Measurements from ENCODE around the gene HGF.

DNA sequence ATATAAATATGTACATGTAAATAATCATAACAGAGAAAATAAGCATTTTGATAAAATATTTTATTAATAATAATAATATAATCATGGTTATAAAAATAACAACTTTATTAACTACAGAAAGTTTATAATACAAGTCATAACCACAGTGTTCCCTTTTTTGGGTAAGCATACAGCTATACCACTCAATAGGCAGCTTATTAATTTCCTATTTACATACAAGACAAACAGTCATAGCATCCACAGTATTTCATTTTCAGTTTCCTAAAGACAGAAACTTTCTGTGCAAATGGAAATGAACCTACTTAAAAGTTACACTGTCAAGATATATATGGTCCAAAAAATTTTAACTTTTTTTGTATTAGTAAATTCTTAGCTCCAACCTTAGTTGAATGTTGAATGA is 70.9 kb downstream of the HGF start:
- TF ChIP-seq CTCF (conservative IDR thresholded peaks at IDR 0.05; ENCODE audit: low read length) (no peak), EZH2phosphoT487 (IDR thresholded peaks at IDR 0.05; ENCODE audit: borderline replicate concordance, low read depth, low read length) (no peak)
